IMR-90 (cell line): ENCODE results near the gene CDC42EP1.

ENCODE experiments used
- BHLHE40 ChIP-seq: fragments of 150-350 bp; IDR thresholded peaks from 2 replicates; pipeline ENCODE4 v1.6.1; 2016; ENCODE audit warnings: mild to moderate bottlenecking, low read depth, low read length
- CEBPB ChIP-seq: IDR thresholded peaks from 2 replicates; pipeline ENCODE4 v1.6.1; 2012; ENCODE audit warnings: low read depth, low read length, improper control_type of control experiment
- CHD1 ChIP-seq: IDR thresholded peaks from 2 replicates; pipeline ENCODE4 v1.6.1; 2012; ENCODE audit warnings: low read depth, low read length, improper control_type of control experiment
- FOS ChIP-seq: fragments of 150-350 bp; IDR thresholded peaks from 2 replicates; pipeline ENCODE4 v1.6.1; 2016; ENCODE audit warnings: low read depth, low read length
- MXI1 ChIP-seq: IDR thresholded peaks from 2 replicates; pipeline ENCODE4 v1.6.1; 2012; ENCODE audit warnings: low read depth, mild to moderate bottlenecking, low read length, moderate library complexity, borderline replicate concordance
- POLR2A ChIP-seq: IDR thresholded peaks from 2 replicates; pipeline ENCODE4 v1.6.1; 2012; ENCODE audit warnings: mild to moderate bottlenecking, low read depth, low read length
- RFX5 ChIP-seq: IDR thresholded peaks from 2 replicates; pipeline ENCODE4 v1.8.0; 2012; ENCODE audit warnings: low read depth, mild to moderate bottlenecking, low read length, moderate library complexity
- TF ChIP-seq, protein P1 (sequence below): fragments of 150-350 bp; IDR thresholded peaks from 2 replicates; pipeline ENCODE4 v1.6.1; 2017; ENCODE audit warnings: mild to moderate bottlenecking, antibody characterized with exemption, low read length, low read depth
- TF ChIP-seq, protein P2 (sequence below): conservative IDR thresholded peaks from 2 replicates; pipeline ENCODE4 v1.5.1; 2012; ENCODE audit warnings: mild to moderate bottlenecking, low read depth, low read length, improper control_type of control experiment

DNA sequence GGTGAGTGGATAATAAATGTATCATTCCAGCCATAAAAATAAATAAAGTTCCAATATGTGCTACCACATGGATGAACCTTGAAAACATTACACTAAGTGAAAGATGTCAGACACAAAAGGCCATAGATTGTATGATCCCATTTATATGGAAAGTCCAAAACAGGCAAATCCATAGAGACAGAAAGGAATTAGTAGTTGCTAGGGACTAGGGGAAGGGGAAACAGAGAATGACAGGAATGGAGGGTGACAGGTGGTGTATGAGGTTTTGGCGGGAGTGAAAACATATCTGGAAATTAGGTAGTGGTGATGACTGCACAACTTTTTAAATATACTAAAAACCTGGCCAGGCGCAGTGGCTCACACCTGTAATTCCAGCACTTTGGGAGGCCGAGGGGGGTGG lies 25.8 kb upstream of the CDC42EP1 start:
- TF ChIP-seq POLR2A (no peak), BHLHE40 (no peak), CHD1 (no peak), RFX5 (no peak), CEBPB (no peak), FOS (no peak), MXI1 (no peak)
- TF ChIP-seq, protein P1, sequence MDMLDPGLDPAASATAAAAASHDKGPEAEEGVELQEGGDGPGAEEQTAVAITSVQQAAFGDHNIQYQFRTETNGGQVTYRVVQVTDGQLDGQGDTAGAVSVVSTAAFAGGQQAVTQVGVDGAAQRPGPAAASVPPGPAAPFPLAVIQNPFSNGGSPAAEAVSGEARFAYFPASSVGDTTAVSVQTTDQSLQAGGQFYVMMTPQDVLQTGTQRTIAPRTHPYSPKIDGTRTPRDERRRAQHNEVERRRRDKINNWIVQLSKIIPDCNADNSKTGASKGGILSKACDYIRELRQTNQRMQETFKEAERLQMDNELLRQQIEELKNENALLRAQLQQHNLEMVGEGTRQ, result no peak
- TF ChIP-seq, protein P2, sequence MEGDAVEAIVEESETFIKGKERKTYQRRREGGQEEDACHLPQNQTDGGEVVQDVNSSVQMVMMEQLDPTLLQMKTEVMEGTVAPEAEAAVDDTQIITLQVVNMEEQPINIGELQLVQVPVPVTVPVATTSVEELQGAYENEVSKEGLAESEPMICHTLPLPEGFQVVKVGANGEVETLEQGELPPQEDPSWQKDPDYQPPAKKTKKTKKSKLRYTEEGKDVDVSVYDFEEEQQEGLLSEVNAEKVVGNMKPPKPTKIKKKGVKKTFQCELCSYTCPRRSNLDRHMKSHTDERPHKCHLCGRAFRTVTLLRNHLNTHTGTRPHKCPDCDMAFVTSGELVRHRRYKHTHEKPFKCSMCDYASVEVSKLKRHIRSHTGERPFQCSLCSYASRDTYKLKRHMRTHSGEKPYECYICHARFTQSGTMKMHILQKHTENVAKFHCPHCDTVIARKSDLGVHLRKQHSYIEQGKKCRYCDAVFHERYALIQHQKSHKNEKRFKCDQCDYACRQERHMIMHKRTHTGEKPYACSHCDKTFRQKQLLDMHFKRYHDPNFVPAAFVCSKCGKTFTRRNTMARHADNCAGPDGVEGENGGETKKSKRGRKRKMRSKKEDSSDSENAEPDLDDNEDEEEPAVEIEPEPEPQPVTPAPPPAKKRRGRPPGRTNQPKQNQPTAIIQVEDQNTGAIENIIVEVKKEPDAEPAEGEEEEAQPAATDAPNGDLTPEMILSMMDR, result no peak
